ENCODE measurements around the gene NEO1. TPM values are rescaled to one million over a fixed set of nuclear protein-coding genes. Genes with fewer than 3 reads are reported as not detected.

NEO1 gene
- polyA plus RNA-seq, 1 donor from 2014 or later, result 57.0 TPM

- Histone ChIP-seq H4K20me1 (ENCODE audit: insufficient read depth) (no peaks in the 10 kb centered on the region), H3K36me3 (ENCODE audit: insufficient read depth, low read length) (no peaks in the 10 kb centered on the region), H3K4me3 (ENCODE audit: low read length) (peak overlapping the region; percentile 59), H3K4me2 (ENCODE audit: low read length) (peak overlapping the region; percentile 4), H3K9me2 (ENCODE audit: insufficient read depth, low read length) (no peaks in the 10 kb centered on the region), H3K79me2 (replicated peaks; ENCODE audit: insufficient read depth, low read length) (no peaks in the 10 kb centered on the region), H3K27me3 (ENCODE audit: insufficient read depth, low read depth, low read length) (no peaks in the 10 kb centered on the region), H3K9ac (ENCODE audit: low read length) (peak overlapping the region; percentile 70), H3K9me3 (ENCODE audit: low read length) (no peaks in the 10 kb centered on the region), H2AFZ (ENCODE audit: low read depth, low read length) (no peak overlapping the region), H3K27ac (ENCODE audit: low read length) (peak overlapping the region; percentile 98), H3F3A (ENCODE audit: insufficient read depth, low read length, poor library complexity, severe bottlenecking) (peaks cover 5% of the 10 kb centered on the region)
- no peak for TF ChIP-seq POLR2AphosphoS5 (IDR thresholded peaks at IDR 0.05)
- TF ChIP-seq CTCF (IDR thresholded peaks at IDR 0.05; ENCODE audit: poor library complexity, severe bottlenecking), result no peak
- TF ChIP-seq MXI1 (conservative IDR thresholded peaks at IDR 0.05; ENCODE audit: poor library complexity, severe bottlenecking), result no peak
- no peak for TF ChIP-seq RAD21 (conservative IDR thresholded peaks at IDR 0.05)
Measured at GRCh38 chr15:73319460-73320245, 267.4 kb downstream of the NEO1 start.

DNA sequence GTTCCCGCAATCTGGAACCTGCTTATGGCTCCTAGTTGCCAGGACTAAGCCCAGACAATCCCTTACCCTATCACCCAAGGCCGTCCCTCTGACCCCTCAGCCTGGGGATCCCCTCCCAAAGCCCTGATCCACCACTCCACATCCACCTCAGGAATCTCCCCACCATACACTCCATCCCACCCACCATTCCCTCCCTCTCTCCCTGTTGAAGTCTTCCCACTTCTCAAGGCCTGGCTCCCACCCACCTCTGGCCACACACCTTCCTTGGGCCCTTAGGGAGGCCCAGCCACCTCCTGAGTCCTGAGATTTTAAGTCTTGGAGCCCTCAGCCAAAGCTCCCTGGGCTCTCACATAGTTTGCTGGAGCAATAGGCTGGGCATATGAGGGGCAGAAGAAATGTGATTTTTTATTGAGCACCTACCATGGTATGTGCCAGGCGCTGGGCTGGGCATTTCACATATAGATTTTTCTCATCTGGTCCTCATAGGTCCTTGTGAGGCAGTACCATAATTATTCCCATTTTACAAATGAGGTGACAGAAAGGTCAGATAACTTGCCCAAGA is 268.4 kb downstream of the NEO1 start:
- H3K9ac ChIP-seq (ENCODE audit: low read length), result no peak overlapping the region

More for the DNA sequence above, 268.4 kb downstream of the NEO1 start:
- H3F3A ChIP-seq (ENCODE audit: insufficient read depth, low read length, poor library complexity, severe bottlenecking), result peaks cover 5% of the 10 kb centered on the region
- no peaks in the 10 kb centered on the region for H4K20me1 ChIP-seq (ENCODE audit: insufficient read depth)
- H3K4me2 ChIP-seq (ENCODE audit: low read length), result no peak overlapping the region
- H3K79me2 ChIP-seq (replicated peaks; ENCODE audit: insufficient read depth, low read length), result no peaks in the 10 kb centered on the region
- no peak for TF ChIP-seq RAD21 (conservative IDR thresholded peaks at IDR 0.05)
- no peak for TF ChIP-seq SMC3 (conservative IDR thresholded peaks at IDR 0.05; ENCODE audit: poor library complexity)
- no peak for TF ChIP-seq EZH2 (IDR thresholded peaks at IDR 0.05; ENCODE audit: borderline replicate concordance, insufficient read depth, low read length, poor library complexity, severe bottlenecking)
- TF ChIP-seq MXI1 (conservative IDR thresholded peaks at IDR 0.05; ENCODE audit: poor library complexity, severe bottlenecking), result no peak
- TF ChIP-seq CTCF (IDR thresholded peaks at IDR 0.05; ENCODE audit: poor library complexity, severe bottlenecking), result no peak
- TF ChIP-seq, protein P1, sequence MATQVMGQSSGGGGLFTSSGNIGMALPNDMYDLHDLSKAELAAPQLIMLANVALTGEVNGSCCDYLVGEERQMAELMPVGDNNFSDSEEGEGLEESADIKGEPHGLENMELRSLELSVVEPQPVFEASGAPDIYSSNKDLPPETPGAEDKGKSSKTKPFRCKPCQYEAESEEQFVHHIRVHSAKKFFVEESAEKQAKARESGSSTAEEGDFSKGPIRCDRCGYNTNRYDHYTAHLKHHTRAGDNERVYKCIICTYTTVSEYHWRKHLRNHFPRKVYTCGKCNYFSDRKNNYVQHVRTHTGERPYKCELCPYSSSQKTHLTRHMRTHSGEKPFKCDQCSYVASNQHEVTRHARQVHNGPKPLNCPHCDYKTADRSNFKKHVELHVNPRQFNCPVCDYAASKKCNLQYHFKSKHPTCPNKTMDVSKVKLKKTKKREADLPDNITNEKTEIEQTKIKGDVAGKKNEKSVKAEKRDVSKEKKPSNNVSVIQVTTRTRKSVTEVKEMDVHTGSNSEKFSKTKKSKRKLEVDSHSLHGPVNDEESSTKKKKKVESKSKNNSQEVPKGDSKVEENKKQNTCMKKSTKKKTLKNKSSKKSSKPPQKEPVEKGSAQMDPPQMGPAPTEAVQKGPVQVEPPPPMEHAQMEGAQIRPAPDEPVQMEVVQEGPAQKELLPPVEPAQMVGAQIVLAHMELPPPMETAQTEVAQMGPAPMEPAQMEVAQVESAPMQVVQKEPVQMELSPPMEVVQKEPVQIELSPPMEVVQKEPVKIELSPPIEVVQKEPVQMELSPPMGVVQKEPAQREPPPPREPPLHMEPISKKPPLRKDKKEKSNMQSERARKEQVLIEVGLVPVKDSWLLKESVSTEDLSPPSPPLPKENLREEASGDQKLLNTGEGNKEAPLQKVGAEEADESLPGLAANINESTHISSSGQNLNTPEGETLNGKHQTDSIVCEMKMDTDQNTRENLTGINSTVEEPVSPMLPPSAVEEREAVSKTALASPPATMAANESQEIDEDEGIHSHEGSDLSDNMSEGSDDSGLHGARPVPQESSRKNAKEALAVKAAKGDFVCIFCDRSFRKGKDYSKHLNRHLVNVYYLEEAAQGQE (IDR thresholded peaks at IDR 0.05; ENCODE audit: borderline replicate concordance), result no peak
- no peak for TF ChIP-seq POLR2AphosphoS5 (IDR thresholded peaks at IDR 0.05)
- TF ChIP-seq TAF1 (IDR thresholded peaks at IDR 0.05; ENCODE audit: low read depth), result no peak
- TF ChIP-seq EP300 (conservative IDR thresholded peaks at IDR 0.05; ENCODE audit: poor library complexity, severe bottlenecking), result no peak
- H3K4me3 ChIP-seq (ENCODE audit: low read length), result no peak overlapping the region
- H3K27ac ChIP-seq (ENCODE audit: low read length), result peak overlapping the region; percentile 98
- H2AFZ ChIP-seq (ENCODE audit: low read depth, low read length), result no peak overlapping the region
- H3K9me3 ChIP-seq (ENCODE audit: low read length), result no peaks in the 10 kb centered on the region
- peaks cover 5% of the 10 kb centered on the region for H3K36me3 ChIP-seq (ENCODE audit: insufficient read depth, low read length)
- H3K27me3 ChIP-seq (ENCODE audit: insufficient read depth, low read depth, low read length), result no peaks in the 10 kb centered on the region
- H3K9me2 ChIP-seq (ENCODE audit: insufficient read depth, low read length), result no peaks in the 10 kb centered on the region

Data from neural cell (in vitro differentiated cells).